Stimulated activated naive CD8-positive, alpha-beta T cell treated with anti-CD3 and anti-CD28 coated beads, Interleukin-15, amount 100 ng/mL, for 72 hours (primary cell): ENCODE measurements around the gene NRM.

Experiments
- ATAC-seq: fragments of 150-1000 bp; cut with Tn5 transposase; 2 replicates; pipeline ENCODE4 v1.10.0; 2021; ENCODE audit warnings: mild to moderate bottlenecking, moderate library complexity
- DNase-seq, 2 donors: peaks; one replicate each; pipeline ENCODE4 v3.0.0; 2021 to 2022
- H3K27ac Mint-ChIP-seq, 2 donors: one replicate each; pipeline ENCODE4 v1.8.0; 2022; ENCODE audit warnings: mild to moderate bottlenecking in 2 of 2, mixed read lengths in 2 of 2, moderate library complexity in 2 of 2
- H3K27me3 Mint-ChIP-seq: one replicate; pipeline ENCODE4 v1.8.0; 2022; ENCODE audit warnings: mixed read lengths
- H3K4me1 Mint-ChIP-seq: one replicate; pipeline ENCODE4 v1.8.0; 2022; ENCODE audit warnings: mild to moderate bottlenecking, mixed read lengths
- H3K4me3 Mint-ChIP-seq, 2 donors: one replicate each; pipeline ENCODE4 v1.8.0; 2022; ENCODE audit warnings: mild to moderate bottlenecking in 2 of 2, mixed read lengths in 2 of 2, moderate library complexity in 1 of 2
- H3K9me3 Mint-ChIP-seq, 2 donors: one replicate each; pipeline ENCODE4 v1.8.0; 2022; ENCODE audit warnings: mixed read lengths in 2 of 2

The NRM gene

DNA sequence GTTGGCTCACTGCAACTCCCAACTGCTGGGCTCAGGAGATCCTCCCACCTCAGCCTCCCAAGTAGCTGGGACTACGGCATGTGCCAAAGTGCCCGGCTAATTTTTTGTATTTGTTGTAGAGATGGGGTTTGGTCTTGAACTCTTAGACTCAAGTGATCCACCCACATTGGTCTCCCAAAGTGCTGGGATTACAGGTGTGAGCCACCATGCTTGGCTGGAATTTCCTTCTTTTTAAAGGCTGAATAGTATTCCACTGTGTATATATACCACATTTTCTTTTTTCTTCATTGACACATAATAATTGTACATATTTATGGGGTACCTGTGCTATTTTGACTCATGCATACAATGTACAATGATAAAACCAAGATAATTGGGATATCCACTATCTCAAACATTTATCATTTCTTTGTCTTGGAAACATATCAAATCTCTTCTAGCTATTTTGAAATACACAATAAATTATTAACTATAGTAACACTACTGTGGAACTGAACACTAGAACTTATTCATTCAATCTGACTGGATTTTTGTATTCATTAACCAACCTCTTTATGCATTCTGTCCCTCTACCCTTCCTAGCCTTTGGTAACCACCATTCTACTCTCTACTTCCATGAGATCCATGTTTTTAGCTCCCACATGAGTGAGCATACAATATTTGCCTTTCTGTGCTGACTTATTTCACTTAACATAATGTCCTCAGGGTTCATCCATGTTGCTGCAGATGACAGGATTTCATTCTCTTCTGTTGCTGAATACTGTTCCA lies 18.5 kb upstream of the NRM start:
- ATAC-seq (no peak), DNase-seq (no peak)
- Mint-ChIP-seq H3K27me3 (no peaks in the 10 kb centered on the region), H3K9me3 (no peaks in the 10 kb centered on the region), H3K4me1 (peaks cover 31% of the 10 kb centered on the region), H3K4me3 (no peak overlapping the region), H3K27ac (no peak overlapping the region)

DNA sequence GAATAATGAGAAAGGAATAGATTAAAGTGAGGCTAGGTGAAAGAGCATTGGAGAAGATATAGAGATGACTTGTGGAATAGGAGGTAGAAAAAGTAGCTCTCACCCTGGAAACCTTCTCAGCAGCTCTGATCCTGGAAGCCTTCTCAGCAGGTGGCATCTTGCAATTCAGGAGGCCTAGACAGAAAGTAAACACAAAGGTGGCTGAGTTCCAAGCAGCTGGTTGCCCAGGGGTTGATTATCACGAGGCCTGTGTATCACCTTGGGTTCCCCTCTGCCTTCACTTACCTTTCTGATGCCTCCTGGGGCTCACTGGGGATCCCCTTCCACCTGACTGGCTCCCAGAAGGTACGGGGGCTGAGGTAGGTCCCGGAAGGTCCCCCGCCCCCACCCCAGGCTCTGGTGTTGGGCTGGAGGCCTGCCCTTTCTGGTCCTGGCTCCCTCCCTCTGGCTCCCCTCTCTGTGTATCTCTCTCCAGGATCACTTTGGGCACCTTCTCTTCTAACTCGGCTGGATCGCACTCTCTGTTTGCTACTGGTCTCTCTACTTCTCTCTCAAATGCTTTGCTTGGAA lies 16.6 kb upstream of the NRM start:
- DNase-seq (no peak), ATAC-seq (no peak)
- Mint-ChIP-seq H3K4me1 (peaks cover 17% of the 10 kb centered on the region), H3K27ac (no peak overlapping the region), H3K4me3 (no peak overlapping the region), H3K27me3 (no peaks in the 10 kb centered on the region), H3K9me3 (no peaks in the 10 kb centered on the region)

DNA sequence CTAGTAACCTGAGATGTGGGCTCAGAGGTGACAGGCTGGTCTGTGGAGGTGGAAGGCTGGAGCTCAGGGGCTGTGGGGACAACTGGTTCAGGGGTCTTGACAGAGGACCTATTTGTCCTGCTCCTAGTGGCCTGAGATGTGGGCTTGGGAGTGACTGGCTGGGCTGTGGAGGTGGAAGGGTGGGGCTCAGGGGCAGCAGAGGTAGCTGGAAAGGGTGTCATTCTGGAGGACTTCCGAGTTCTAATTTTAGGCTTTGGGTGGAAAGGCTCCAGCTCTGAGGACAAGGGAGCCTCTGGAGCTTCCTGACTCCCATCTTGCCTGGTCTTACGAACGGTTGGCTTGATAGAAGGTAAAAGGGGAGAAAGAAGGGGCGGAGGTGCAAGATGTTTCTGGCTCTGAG lies 14.8 kb upstream of the NRM start:
- Mint-ChIP-seq H3K4me3 (no peak overlapping the region), H3K27me3 (no peaks in the 10 kb centered on the region), H3K9me3 (no peaks in the 10 kb centered on the region), H3K27ac (no peak overlapping the region), H3K4me1 (peaks cover 6% of the 10 kb centered on the region)
- DNase-seq (no peak), ATAC-seq (no peak)

DNA sequence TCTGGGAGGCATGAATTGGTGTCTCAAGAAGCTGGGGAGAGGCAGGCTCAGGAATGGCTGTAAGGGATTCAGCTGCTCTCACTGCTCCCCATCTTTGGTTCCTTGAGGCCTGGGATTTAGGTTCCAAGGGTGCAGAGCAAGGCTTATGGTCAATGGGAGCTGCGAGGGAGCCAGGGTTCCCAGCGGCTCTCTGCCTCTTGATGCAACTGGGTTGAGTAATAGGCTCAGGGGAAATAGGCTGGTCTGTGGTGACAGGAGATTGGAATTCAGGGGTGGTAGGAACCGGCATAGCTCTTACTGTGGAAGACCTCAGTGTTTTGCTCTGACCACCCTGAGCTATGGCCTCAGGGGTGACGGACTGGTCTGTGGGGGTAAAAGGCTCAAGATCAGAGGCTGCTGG lies 13.0 kb upstream of the NRM start:
- H3K27me3 Mint-ChIP-seq = no peaks in the 10 kb centered on the region
- no peak for ATAC-seq
- H3K9me3 Mint-ChIP-seq = no peaks in the 10 kb centered on the region
- H3K4me3 Mint-ChIP-seq = no peak overlapping the region
- peaks cover 6% of the 10 kb centered on the region for H3K4me1 Mint-ChIP-seq
- no peak for DNase-seq
- H3K27ac Mint-ChIP-seq = no peak overlapping the region

DNA sequence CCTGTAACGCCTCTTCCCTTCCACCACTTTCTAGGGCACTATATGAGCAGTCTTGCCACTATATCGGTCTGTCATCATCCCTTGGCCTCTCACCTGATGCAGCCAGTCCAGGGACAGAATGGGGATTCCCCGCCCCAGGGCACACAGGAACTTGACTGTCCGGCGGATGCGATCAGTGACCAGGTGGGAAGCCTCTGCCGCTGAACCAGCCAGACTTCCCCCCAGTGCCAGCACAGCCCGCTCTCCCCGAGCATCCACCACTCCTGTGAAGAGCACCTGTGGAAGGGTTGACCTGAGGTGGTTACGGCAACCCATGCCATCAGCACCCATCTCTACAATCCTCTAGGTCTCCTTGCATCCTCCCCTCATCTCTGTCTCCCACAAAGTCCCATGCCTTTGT lies 12.2 kb upstream of the NRM start:
- no peak overlapping the region for H3K4me3 Mint-ChIP-seq
- no peak overlapping the region for H3K27ac Mint-ChIP-seq

DNA sequence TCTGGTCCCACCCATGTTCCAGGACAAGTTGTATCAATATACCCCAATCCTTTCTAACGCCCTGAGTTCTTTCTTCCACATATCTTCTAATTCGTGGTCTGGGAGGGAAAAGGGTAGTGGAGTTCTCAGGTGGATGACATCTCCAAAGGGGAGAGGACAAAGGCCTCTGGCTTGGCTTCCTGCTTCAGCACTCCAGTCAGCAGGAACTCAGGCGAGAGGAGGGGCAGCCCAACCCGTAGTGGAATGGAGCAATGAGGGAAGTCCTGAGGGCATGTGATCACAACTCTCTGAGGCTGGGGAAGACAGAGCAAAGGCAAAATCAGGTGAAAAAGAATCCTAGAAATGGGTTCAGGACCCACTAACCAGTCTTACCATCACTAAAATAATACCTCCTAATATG lies 9.6 kb upstream of the NRM start:
- Mint-ChIP-seq H3K27me3 (no peaks in the 10 kb centered on the region), H3K27ac (no peak overlapping the region), H3K9me3 (no peaks in the 10 kb centered on the region), H3K4me1 (peaks cover 10% of the 10 kb centered on the region), H3K4me3 (no peak overlapping the region)
- no peak for DNase-seq
- ATAC-seq = no peak

More for the DNA sequence above, 12.2 kb upstream of the NRM start:
- no peak for ATAC-seq
- peaks cover 6% of the 10 kb centered on the region for H3K4me1 Mint-ChIP-seq
- H3K9me3 Mint-ChIP-seq = no peaks in the 10 kb centered on the region
- no peaks in the 10 kb centered on the region for H3K27me3 Mint-ChIP-seq
- DNase-seq = no peak

DNA sequence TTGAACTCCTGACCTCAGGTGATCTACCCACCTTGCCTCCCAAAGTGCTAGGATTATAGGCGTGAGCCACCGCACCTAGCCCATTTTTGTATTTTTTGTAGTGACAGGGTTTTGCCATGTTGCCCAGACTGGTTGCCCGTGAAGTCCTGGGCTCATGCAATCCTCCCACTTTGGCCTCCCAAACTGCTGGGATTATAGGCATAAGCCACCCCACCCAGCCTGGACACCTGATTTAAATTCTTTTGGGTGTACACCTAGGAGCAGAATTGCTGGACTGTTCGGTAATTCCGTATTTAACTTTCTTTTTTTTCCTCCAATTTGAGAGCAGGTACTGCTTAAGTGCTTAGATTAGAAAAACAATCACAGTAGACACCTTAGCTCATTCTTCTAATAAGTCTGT lies 5.6 kb upstream of the NRM start:
- no peak for DNase-seq
- Mint-ChIP-seq H3K4me1 (peaks cover 16% of the 10 kb centered on the region), H3K27me3 (no peaks in the 10 kb centered on the region), H3K27ac (no peak overlapping the region), H3K9me3 (no peaks in the 10 kb centered on the region), H3K4me3 (no peak overlapping the region)
- ATAC-seq = no peak

DNA sequence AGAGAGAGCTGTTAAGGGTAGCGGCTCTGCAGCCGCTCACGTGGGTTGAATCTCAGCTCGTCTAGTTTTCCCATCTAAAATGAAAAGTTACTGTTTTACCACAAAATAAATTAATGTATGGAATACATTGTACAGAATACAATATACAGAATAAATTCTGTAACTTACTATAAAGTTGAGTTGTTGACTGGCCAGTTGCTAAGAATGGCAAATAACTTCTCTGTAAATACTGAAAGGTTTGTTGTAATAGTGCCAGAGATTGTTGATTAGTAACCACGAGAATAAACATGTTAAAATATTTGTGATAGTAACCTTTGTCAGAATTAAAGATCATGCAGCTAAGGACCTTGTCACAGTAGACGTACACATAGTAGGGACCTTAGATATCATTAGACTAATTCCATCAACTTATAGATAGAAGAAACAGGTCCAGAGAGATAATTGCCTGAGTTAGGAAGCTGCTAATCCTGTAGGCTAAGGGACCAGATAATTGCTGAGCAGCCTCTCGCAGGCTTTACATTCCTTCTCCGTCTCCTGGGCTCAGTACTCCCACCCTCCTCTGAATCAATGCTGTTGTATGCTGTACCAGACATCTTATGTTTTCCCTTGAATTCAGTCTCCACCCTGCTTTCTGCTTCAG lies 544 bp upstream of the NRM start:
- Mint-ChIP-seq H3K27ac (no peak overlapping the region), H3K4me3 (peak overlapping the region; percentile 89 to 99), H3K27me3 (no peaks in the 10 kb centered on the region)

DNA sequence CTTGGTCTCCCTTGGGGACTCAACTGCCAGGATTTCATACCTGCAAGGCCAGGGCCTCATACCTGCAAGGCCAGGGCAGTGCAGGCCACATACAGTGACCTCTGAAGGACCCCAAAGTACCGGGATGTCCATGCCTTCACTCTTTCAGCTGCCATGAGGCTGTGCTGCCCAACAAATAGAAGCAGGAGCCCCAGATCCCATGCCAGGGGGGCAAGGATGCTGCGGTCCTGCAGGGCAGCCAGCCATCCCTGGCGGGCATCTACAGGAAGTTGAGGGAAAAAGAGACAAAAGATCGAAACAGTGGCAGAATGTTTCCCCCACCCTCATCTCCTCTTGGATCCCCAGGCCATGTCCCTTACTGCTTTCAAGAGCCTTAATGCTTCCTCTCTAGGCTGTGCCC lies 799 bp downstream of the NRM start:
- no peak overlapping the region for H3K27ac Mint-ChIP-seq
- peak overlapping the region; percentile 89 to 99 for H3K4me3 Mint-ChIP-seq
- no peaks in the 10 kb centered on the region for H3K27me3 Mint-ChIP-seq
- peaks cover 46% of the 10 kb centered on the region for H3K4me1 Mint-ChIP-seq
- DNase-seq (no peak), ATAC-seq (no peak)
- H3K9me3 Mint-ChIP-seq = no peaks in the 10 kb centered on the region

More for the DNA sequence above, 544 bp upstream of the NRM start:
- Mint-ChIP-seq H3K4me1 (peaks cover 46% of the 10 kb centered on the region), H3K9me3 (no peaks in the 10 kb centered on the region)
- ATAC-seq (no peak), DNase-seq (no peak)

DNA sequence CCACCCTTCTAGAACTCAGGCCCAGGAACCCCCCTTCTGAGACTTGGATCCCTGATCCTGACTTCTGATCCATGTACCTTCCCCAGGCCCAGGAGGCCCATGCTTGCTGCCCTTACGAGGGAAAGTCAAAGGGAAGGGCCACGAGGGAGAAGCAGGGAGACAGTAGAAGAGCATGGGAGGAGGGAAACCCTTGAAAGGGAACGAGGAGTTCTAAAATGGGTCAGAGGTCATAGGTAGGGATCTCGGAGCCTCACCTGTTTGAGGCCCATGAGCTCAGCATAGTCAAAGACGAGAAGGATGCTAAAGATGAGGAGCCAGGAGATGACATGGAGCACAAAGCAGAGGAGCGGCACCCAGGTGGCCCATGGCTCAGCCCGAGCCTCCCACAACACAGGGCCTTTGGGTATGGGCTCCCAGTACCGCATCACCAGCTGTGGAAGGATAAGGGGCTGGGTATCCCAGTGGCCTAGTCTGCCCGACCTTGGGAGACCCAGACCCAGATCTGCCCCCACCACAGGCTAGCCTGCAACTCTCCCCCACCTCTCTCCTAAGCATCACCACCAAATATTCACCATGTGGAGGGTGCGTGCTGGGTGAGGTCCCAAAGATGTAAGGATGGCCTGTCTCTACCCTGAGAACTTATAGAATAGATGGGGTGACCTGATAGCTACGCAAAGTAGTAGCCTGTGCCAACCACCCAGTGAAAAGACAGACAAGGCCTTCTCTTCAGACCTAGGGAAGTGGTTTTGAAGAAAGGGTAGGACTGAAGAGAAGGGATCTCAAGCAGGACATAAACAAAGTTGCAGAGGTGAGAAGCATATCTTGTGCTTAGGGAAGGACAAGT lies 1.5 kb downstream of the NRM start:
- ATAC-seq (no peak), DNase-seq (no peak)
- H3K4me3 Mint-ChIP-seq = peak overlapping the region; percentile 89 to 99
- H3K9me3 Mint-ChIP-seq = no peaks in the 10 kb centered on the region
- H3K4me1 Mint-ChIP-seq = peaks cover 46% of the 10 kb centered on the region
- H3K27ac Mint-ChIP-seq = peak overlapping the region in 1 of 2 donors; percentile 8
- no peaks in the 10 kb centered on the region for H3K27me3 Mint-ChIP-seq

DNA sequence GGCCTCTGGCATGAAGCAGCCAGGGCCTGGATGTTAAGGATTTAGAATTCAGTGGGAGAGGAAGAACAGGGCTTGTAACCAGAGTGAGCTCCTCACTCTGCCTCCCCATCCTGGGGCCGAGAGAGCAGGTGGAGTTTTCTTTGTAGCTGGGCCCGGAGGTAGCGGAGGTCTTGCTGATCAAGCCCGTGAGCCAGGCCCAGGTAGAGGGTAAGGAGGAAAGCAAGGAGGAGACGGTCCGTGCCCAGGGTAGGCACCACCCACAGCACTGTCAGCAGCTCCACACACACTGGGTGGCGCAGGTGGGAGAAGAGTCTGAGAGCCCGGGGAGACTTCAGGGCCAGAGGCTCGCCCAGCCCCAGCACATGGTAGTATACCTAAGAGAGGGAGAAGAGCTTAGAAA lies 2.2 kb downstream of the NRM start:
- Mint-ChIP-seq H3K9me3 (no peaks in the 10 kb centered on the region), H3K27me3 (no peaks in the 10 kb centered on the region)
- DNase-seq = no peak

DNA sequence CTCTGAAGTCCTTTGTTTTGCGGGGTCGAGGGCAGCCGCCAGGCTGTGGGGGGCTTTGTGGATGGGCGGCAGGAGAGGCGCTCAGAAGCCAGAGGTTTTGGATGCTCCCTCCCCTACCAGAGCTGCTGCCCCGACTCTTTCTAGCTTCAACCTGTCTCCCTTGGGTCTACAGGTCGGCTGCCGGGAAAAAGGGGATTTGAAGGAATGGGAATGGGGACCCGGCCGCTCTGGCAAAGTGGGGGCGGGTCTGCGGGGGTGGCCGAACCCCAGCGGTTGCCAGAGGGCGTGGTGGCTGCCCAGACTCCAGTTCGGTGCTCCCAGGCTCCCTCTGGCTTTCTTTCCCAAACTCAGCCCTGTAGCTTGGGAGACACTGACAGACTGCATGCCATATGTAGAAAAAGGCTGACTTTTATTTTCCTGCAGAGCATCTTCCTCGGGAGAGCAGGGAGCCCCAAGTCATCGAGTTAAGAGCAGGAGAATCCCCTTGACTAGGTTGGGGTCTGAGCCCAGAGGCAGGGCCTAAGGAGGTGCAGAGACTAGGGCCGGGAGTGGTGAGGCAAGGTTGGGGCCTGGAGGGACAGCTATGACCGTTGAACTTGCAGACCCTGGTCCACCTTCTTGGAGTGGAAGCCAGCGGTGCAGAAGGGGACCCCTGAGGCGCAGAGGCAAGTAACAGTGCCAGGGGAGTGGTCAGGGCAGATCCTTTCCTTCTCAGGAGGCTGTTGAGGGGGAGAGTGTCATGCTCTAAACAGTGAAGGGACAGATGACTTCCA lies 2.9 kb downstream of the NRM start:
- DNase-seq (no peak), ATAC-seq (no peak)
- Mint-ChIP-seq H3K27me3 (no peaks in the 10 kb centered on the region), H3K27ac (peak overlapping the region; percentile 35 to 50), H3K9me3 (no peaks in the 10 kb centered on the region), H3K4me1 (peaks cover 46% of the 10 kb centered on the region), H3K4me3 (peak overlapping the region; percentile 86 to 94)

More for the DNA sequence above, 2.2 kb downstream of the NRM start:
- no peak overlapping the region for H3K27ac Mint-ChIP-seq
- H3K4me1 Mint-ChIP-seq = peaks cover 46% of the 10 kb centered on the region
- H3K4me3 Mint-ChIP-seq = peak overlapping the region; percentile 86 to 94
- ATAC-seq = no peak

DNA sequence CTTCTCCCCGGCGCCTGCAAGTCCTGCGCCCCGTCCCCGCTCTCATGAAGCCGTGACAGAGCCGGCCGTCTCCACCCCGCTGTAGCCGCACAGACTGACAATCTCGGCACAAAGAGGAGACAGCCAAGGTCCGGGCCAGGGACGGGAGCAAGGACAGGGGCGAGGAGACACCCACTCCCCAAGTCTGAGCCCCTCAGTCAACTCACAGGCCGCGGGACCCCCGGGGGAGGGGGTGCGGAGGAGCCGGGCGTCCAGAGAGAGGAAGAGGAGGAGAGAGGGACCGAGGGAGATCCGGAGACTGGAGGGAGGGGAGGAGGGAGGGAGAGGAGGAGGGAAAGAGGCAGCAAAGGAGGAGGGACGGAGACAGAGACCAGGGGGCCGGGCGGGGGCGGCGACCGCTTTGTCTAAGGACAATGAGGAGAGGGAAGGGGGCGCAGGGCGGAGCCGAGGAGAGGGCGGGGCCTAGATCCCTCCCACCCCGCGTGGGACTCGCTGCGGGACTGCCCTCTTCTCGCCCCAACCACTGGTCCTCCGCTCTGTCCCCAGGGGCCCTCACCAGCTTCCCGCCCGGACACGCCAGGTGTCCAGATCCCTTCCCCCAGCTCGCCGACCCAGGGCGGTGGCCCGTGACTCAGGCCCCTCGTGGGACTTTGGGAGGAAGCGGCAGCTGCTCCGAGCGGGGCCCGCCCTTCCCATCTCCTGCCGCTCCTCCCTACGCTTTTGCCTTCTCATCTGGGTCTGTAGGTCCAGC lies 3.7 kb downstream of the NRM start:
- peak; percentile 23 for ATAC-seq
- peaks cover 42% of the 10 kb centered on the region for H3K4me1 Mint-ChIP-seq
- no peaks in the 10 kb centered on the region for H3K27me3 Mint-ChIP-seq
- H3K9me3 Mint-ChIP-seq = no peaks in the 10 kb centered on the region
- H3K27ac Mint-ChIP-seq = peak overlapping the region; percentile 48 to 91
- H3K4me3 Mint-ChIP-seq = peak overlapping the region; percentile 86 to 94
- DNase-seq = peak; percentile 65 to 77
